Measurements from ENCODE around the gene SCN5A.

DNA sequence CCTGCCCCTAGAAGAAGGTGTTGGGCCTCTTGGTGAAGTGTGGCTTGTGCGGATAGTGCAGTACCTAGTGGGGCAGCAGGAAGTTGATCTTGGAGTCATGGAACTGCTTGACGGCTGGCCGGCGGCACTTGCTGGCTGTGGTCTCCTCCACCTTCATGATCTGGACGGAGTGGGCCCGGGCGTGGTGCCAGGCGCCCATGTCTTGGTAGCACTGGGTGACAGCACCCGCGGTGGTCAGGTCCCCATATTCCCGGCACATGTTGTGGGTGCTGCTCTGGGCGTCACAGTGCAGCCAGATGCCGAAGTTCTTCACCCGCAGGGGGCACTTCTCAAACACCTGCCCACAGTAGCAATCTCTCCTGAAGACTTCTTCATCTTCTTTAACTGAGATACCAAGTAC lies 122.7 kb downstream of the SCN5A start:
- TF ChIP-seq CTCF (IDR thresholded peaks at IDR 0.05; ENCODE audit: low read depth, low read length) (no peak), EZH2phosphoT487 (IDR thresholded peaks at IDR 0.05; ENCODE audit: low read depth) (no peak)

Measured in OCI-LY3 (cell line).